HEK293T (cell line): ENCODE measurements around the gene MAP2K3.

Experiments used
- CTCF ChIA-PET: fragments of 350-600 bp; formaldehyde crosslinking; extraction: SDS; loops from one replicate; lab custom pipeline; 2021; ENCODE audit warnings: antibody characterized with exemption, inconsistent platforms; lab: Yijun Ruan, JAX
- POLR2A ChIA-PET: fragments of 350-600 bp; formaldehyde crosslinking; extraction: SDS; loops from one replicate; lab custom pipeline; 2020; ENCODE audit warnings: antibody characterized with exemption, inconsistent platforms; lab: Yijun Ruan, JAX
- DNase-seq: peaks from one replicate; pipeline ENCODE4 v3.0.0; 2012; ENCODE audit warnings: mixed read lengths; ENCODE audit errors: extremely low spot score
- ARNT ChIP-seq: fragments of 450-650 bp; IDR thresholded peaks from 2 replicates; pipeline ENCODE4 v1.6.1; 2017; ENCODE audit warnings: mild to moderate bottlenecking
- BHLHE40 ChIP-seq: fragments of 450-650 bp; IDR thresholded peaks from 2 replicates; pipeline ENCODE4 v1.6.1; 2016; ENCODE audit warnings: mild to moderate bottlenecking, moderate library complexity, borderline replicate concordance
- CTBP1 ChIP-seq: fragments of 450-650 bp; IDR thresholded peaks from 2 replicates; pipeline ENCODE4 v1.6.1; 2016; ENCODE audit warnings: borderline replicate concordance
- ELF4 ChIP-seq: fragments of 450-650 bp; IDR thresholded peaks from 2 replicates; pipeline ENCODE4 v1.6.1; 2017; ENCODE audit warnings: antibody characterized with exemption
- FOXA1 ChIP-seq: fragments of 450-650 bp; IDR thresholded peaks from 2 replicates; pipeline ENCODE4 v1.6.1; 2016; ENCODE audit warnings: mild to moderate bottlenecking
- FOXK2 ChIP-seq: fragments of 450-650 bp; IDR thresholded peaks from 2 replicates; pipeline ENCODE4 v1.6.1; 2016; ENCODE audit warnings: mild to moderate bottlenecking
- FOXM1 ChIP-seq: fragments of 450-650 bp; IDR thresholded peaks from 2 replicates; pipeline ENCODE4 v1.6.1; 2017; ENCODE audit warnings: mild to moderate bottlenecking, borderline replicate concordance
- HDGF ChIP-seq: fragments of 450-650 bp; IDR thresholded peaks from 2 replicates; pipeline ENCODE4 v1.6.1; 2017; ENCODE audit warnings: antibody characterized with exemption, borderline replicate concordance
- L3MBTL2 ChIP-seq: fragments of 450-650 bp; conservative IDR thresholded peaks from 2 replicates; pipeline ENCODE4 v1.6.1; 2016; ENCODE audit warnings: mild to moderate bottlenecking
- LEF1 ChIP-seq: fragments of 450-650 bp; IDR thresholded peaks from 2 replicates; pipeline ENCODE4 v1.6.1; 2017; ENCODE audit warnings: mild to moderate bottlenecking, borderline replicate concordance
- NFRKB ChIP-seq: fragments of 450-650 bp; IDR thresholded peaks from 2 replicates; pipeline ENCODE4 v1.6.1; 2016; ENCODE audit warnings: mild to moderate bottlenecking, moderate library complexity
- PKNOX1 ChIP-seq: fragments of 450-650 bp; IDR thresholded peaks from 2 replicates; pipeline ENCODE4 v1.6.1; 2016
- SP1 ChIP-seq: fragments of 450-650 bp; IDR thresholded peaks from 2 replicates; pipeline ENCODE4 v1.6.1; 2017
- SUZ12 ChIP-seq: fragments of 450-650 bp; IDR thresholded peaks from 2 replicates; pipeline ENCODE4 v1.6.1; 2016; ENCODE audit warnings: mild to moderate bottlenecking
- TARDBP ChIP-seq: fragments of 450-650 bp; IDR thresholded peaks from 2 replicates; pipeline ENCODE4 v1.6.1; 2016
- ZNF384 ChIP-seq: fragments of 450-650 bp; IDR thresholded peaks from 2 replicates; pipeline ENCODE4 v1.6.1; 2016

Gene MAP2K3

GRCh38 chr17:21275047-21275578 lies 9.4 kb upstream of the MAP2K3 start:
- TF ChIP-seq NFRKB (no peak), ARNT (no peak), SUZ12 (no peak), CTBP1 (no peak), FOXM1 (no peak), LEF1 (no peak), ELF4 (no peak), HDGF (no peak), FOXK2 (no peak), FOXA1 (no peak)
- POLR2A ChIA-PET = interaction anchor here (0.6 to 2.2 kb wide), 15 partner anchors 9 to 277 kb away, joined by 3 to 20 read pairs (median 5); partner anchors contain the start of gene USP22
- CTCF ChIA-PET = no interaction called here
- DNase-seq = no peak

- POLR2A ChIA-PET = interaction anchor here (0.6 to 2.2 kb wide), 20 partner anchors 8 to 276 kb away, joined by 3 to 20 read pairs (median 5); partner anchors contain the start of genes NATD1 and USP22
- DNase-seq = peak; percentile 94
- TF ChIP-seq FOXM1 (no peak), TARDBP (no peak), PKNOX1 (no peak), L3MBTL2 (peak; percentile 96), ARNT (no peak), SUZ12 (no peak)
- CTCF ChIA-PET = interaction anchor here (0.6 to 0.9 kb wide), 2 partner anchors 9 to 167 kb away, joined by 3 read pairs; no protein-coding TSS in a partner anchor
These were observed 8.8 kb upstream of the MAP2K3 start for GRCh38 chr17:21275579-21276263.

- DNase-seq = no peak
- TF ChIP-seq L3MBTL2 = no peak
- no peak for TF ChIP-seq LEF1
- no peak for TF ChIP-seq SUZ12
- no peak for TF ChIP-seq ZNF384
- TF ChIP-seq ARNT = no peak
- TF ChIP-seq ELF4 = no peak
- TF ChIP-seq BHLHE40 = no peak
- no peak for TF ChIP-seq PKNOX1
- TF ChIP-seq HDGF = no peak
- no peak for TF ChIP-seq CTBP1
- no peak for TF ChIP-seq SP1
- no peak for TF ChIP-seq FOXA1
- no peak for TF ChIP-seq FOXK2
- no peak for TF ChIP-seq NFRKB
- no peak for TF ChIP-seq FOXM1
- no peak for TF ChIP-seq TARDBP
- CTCF ChIA-PET = interaction anchor here (0.9 kb wide), 1 partner anchor 9 kb away, joined by 3 read pairs; no protein-coding TSS in a partner anchor
- POLR2A ChIA-PET = interaction anchor here (0.6 to 2.2 kb wide), 15 partner anchors 8 to 275 kb away, joined by 3 to 20 read pairs (median 5); partner anchors contain the start of genes NATD1 and USP22
These were observed 8.3 kb upstream of the MAP2K3 start for GRCh38 chr17:21276264-21276588.

- DNase-seq = no peak
- CTCF ChIA-PET = no interaction called here
- TF ChIP-seq HDGF (no peak), FOXM1 (no peak), LEF1 (no peak), ELF4 (no peak), FOXK2 (no peak), SUZ12 (no peak), FOXA1 (no peak), BHLHE40 (no peak)
- POLR2A ChIA-PET = interaction anchor here (2.2 kb wide), 1 partner anchor 234 kb away, joined by 9 read pairs; no protein-coding TSS in a partner anchor
These were observed 7.2 kb upstream of the MAP2K3 start for GRCh38 chr17:21277332-21277731.

- ChIA-PET POLR2A (interaction anchor here (1.2 kb wide), 1 partner anchor 25 kb away, joined by 3 read pairs; the partner anchor contains the start of gene NATD1), CTCF (interaction anchor here (0.7 to 1.8 kb wide), 2 partner anchors 109 to 159 kb away, joined by 3 to 4 read pairs; no protein-coding TSS in a partner anchor)
- TF ChIP-seq FOXK2 (no peak), SUZ12 (no peak), ELF4 (no peak), HDGF (no peak), TARDBP (no peak)
- DNase-seq = no peak
These were observed 5.9 kb upstream of the MAP2K3 start for GRCh38 chr17:21278450-21279197.

GRCh38 chr17:21279198-21279535 lies 5.3 kb upstream of the MAP2K3 start:
- ChIA-PET CTCF (interaction anchor here (0.7 to 1.8 kb wide), 3 partner anchors 10 to 160 kb away, joined by 3 to 4 read pairs (median 3); no protein-coding TSS in a partner anchor), POLR2A (interaction anchor here (1.2 kb wide), 1 partner anchor 26 kb away, joined by 3 read pairs; the partner anchor contains the start of gene NATD1)
- no peak for DNase-seq

More at GRCh38 chr17:21279198-21279535, 5.3 kb upstream of the MAP2K3 start:
- TF ChIP-seq TARDBP (no peak), ELF4 (no peak), SP1 (no peak), FOXK2 (no peak), NFRKB (no peak), ZNF384 (no peak)
